Calu3 (cell line): ENCODE data around the gene ANGPT4. TPM values are rescaled to one million over a fixed set of nuclear protein-coding genes. Genes with fewer than 3 reads are reported as not detected.
A peak's percentile ranks its signal among the peaks of the same experiment; 100 is the strongest.

ENCODE experiments used
- BruUV-seq: library from RNA; stranded (reverse); fragments of 400-500 nt; replicated peaks from 2 replicates; lab custom pipeline; 2021; lab: Mats Ljungman, UMichigan
- CTCF ChIA-PET: fragments of 300-600 bp; sonication (Branson Sonifier 250); formaldehyde crosslinking; loops from one replicate; lab custom pipeline; 2022; ENCODE audit warnings: antibody characterized with exemption; lab: Charles Lee
- DNase-seq: peaks from one replicate; pipeline ENCODE4 v3.0.0; 2022
- H3K27ac Mint-ChIP-seq: one replicate; pipeline ENCODE4 v1.8.0; 2022; ENCODE audit warnings: mixed read lengths; ENCODE audit not compliant: unreplicated experiment
- H3K27me3 Mint-ChIP-seq: one replicate; pipeline ENCODE4 v1.8.0; 2022; ENCODE audit warnings: mixed read lengths; ENCODE audit not compliant: unreplicated experiment
- H3K36me3 Mint-ChIP-seq: one replicate; pipeline ENCODE4 v1.8.0; 2022; ENCODE audit warnings: mild to moderate bottlenecking, moderate library complexity, mixed read lengths; ENCODE audit not compliant: insufficient read depth, unreplicated experiment
- H3K4me1 Mint-ChIP-seq: one replicate; pipeline ENCODE4 v1.8.0; 2022; ENCODE audit warnings: mild to moderate bottlenecking, low read depth, mixed read lengths; ENCODE audit not compliant: unreplicated experiment
- H3K4me3 Mint-ChIP-seq: one replicate; pipeline ENCODE4 v1.8.0; 2022; ENCODE audit warnings: mild to moderate bottlenecking, low read depth, moderate library complexity, mixed read lengths; ENCODE audit not compliant: unreplicated experiment
- H3K9me3 Mint-ChIP-seq: one replicate; pipeline ENCODE4 v1.8.0; 2022; ENCODE audit warnings: low read depth, mixed read lengths; ENCODE audit not compliant: unreplicated experiment
- intact Hi-C: fragments of 100-400 bp; cut with micrococcal nuclease; formaldehyde crosslinking; loops from one replicate; pipeline ENCODE4 v1.10.0; 2022; ENCODE audit not compliant: unreplicated experiment
- total RNA-seq: library from RNA; stranded (reverse); gene quantifications from 2 replicates; pipeline ENCODE4 v1.2.3, GENCODE V29; 2022
- TF ChIP-seq, protein P1 (sequence below): fragments of 200-600 bp; IDR thresholded peaks from one replicate; pipeline ENCODE4 v1.8.0; 2022; ENCODE audit warnings: antibody characterized with exemption; ENCODE audit not compliant: unreplicated experiment

Gene ANGPT4
- total RNA-seq, 1 experiment from 2014 or later = not detected

DNA sequence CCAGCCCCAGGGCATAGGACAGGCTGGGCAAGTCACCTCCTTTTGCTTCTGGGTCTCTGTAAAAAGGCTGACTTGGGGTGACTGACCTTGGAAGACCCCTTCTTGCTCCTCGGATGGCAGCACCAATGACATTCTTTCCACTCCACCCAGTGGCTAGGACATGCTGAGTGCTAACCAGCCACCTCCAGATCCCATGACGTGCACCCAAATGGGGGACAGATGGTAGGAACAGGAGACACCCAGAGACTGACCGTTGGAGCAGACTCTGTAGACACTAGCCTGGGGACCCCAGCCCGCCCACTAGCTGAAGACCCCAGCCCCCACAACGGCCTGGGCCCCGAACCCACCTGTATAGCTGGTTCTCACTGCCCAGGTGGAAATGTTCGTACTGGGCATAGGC lies 38.3 kb downstream of the ANGPT4 start:
- TF ChIP-seq, protein P1, sequence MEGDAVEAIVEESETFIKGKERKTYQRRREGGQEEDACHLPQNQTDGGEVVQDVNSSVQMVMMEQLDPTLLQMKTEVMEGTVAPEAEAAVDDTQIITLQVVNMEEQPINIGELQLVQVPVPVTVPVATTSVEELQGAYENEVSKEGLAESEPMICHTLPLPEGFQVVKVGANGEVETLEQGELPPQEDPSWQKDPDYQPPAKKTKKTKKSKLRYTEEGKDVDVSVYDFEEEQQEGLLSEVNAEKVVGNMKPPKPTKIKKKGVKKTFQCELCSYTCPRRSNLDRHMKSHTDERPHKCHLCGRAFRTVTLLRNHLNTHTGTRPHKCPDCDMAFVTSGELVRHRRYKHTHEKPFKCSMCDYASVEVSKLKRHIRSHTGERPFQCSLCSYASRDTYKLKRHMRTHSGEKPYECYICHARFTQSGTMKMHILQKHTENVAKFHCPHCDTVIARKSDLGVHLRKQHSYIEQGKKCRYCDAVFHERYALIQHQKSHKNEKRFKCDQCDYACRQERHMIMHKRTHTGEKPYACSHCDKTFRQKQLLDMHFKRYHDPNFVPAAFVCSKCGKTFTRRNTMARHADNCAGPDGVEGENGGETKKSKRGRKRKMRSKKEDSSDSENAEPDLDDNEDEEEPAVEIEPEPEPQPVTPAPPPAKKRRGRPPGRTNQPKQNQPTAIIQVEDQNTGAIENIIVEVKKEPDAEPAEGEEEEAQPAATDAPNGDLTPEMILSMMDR = no peak
- no TSS peak for BruUV-seq
- H3K4me3 Mint-ChIP-seq = no peak overlapping the region
- CTCF ChIA-PET = interaction anchor here (0.6 kb wide), 1 partner anchor 366 kb away, joined by 3 read pairs; no protein-coding TSS in a partner anchor
- no peaks in the 10 kb centered on the region for H3K27me3 Mint-ChIP-seq
- H3K4me1 Mint-ChIP-seq = peaks cover 36% of the 10 kb centered on the region
- intact Hi-C loops = no loop called here
- no peak for DNase-seq
- H3K9me3 Mint-ChIP-seq = no peaks in the 10 kb centered on the region
- H3K36me3 Mint-ChIP-seq = peaks cover 8% of the 10 kb centered on the region
- H3K27ac Mint-ChIP-seq = no peak overlapping the region

DNA sequence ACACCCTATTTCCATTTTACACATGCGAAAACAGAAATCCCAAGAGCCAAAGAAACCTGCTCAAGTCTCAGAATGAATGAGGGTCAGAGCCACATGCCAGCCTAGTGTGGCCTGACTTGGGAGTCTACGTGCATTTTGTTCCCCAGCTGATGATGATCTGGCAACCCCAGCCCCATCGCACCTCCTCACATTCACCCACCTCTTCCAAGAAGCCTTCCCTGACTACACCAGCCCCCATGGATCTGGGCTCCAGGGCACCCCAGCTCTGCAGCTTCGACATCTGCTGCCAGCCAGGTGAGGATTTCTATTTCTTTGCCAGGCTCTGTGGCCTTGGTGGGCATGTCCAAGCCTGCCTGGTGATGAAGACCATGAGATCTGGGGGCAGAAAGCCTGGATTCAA lies 41.0 kb downstream of the ANGPT4 start:
- TF ChIP-seq, protein P1 = no peak
- no TSS peak for BruUV-seq
- no peaks in the 10 kb centered on the region for H3K36me3 Mint-ChIP-seq
- no peaks in the 10 kb centered on the region for H3K27me3 Mint-ChIP-seq
- no peak overlapping the region for H3K27ac Mint-ChIP-seq
- no peak overlapping the region for H3K4me3 Mint-ChIP-seq
- CTCF ChIA-PET = no interaction called here
- peaks cover 18% of the 10 kb centered on the region for H3K4me1 Mint-ChIP-seq
- no peaks in the 10 kb centered on the region for H3K9me3 Mint-ChIP-seq
- no peak for DNase-seq
- intact Hi-C loops = no loop called here

DNA sequence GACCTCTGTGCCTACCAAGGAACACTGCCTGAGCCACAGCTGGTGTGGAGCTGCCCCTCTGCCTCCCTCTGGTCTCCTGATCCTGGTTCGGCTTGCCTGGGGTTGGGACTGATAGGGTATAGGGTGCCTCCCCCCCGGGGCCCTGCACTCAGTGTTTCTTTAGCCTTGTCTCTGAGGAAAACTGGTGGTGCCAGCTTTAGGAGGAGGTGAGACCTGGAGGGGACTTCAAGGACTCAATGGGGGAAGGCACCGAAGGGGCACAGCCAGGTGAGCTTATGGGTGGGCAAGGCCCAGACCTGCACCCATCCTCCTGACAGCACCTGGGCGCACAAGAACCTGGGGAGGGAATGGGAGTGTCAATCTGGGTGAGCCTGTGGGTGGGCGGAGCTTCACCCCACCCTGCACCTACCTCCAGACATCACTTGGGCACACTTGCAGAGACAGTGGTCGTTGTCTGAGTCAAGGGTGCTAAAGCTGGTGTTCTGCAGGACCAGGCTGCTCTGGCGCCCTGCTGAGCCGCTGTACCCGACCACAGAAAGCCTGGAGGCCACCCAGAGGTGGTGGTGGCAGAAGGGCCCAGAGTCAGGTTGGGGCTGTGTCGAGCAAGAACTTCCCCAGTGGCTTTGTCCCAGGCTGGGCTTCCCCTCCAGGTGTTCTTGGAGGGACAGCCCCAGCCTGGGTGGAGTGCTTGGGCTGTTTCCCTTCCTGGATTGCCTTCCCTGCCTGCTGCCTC lies 42.1 kb downstream of the ANGPT4 start:
- H3K4me1 Mint-ChIP-seq = peaks cover 12% of the 10 kb centered on the region
- DNase-seq = peak; percentile 29
- no peaks in the 10 kb centered on the region for H3K27me3 Mint-ChIP-seq
- intact Hi-C loops = no loop called here
- no peaks in the 10 kb centered on the region for H3K36me3 Mint-ChIP-seq
- BruUV-seq = no TSS peak
- TF ChIP-seq, protein P1 = no peak
- H3K4me3 Mint-ChIP-seq = no peak overlapping the region
- CTCF ChIA-PET = no interaction called here
- H3K27ac Mint-ChIP-seq = no peak overlapping the region
- no peaks in the 10 kb centered on the region for H3K9me3 Mint-ChIP-seq

DNA sequence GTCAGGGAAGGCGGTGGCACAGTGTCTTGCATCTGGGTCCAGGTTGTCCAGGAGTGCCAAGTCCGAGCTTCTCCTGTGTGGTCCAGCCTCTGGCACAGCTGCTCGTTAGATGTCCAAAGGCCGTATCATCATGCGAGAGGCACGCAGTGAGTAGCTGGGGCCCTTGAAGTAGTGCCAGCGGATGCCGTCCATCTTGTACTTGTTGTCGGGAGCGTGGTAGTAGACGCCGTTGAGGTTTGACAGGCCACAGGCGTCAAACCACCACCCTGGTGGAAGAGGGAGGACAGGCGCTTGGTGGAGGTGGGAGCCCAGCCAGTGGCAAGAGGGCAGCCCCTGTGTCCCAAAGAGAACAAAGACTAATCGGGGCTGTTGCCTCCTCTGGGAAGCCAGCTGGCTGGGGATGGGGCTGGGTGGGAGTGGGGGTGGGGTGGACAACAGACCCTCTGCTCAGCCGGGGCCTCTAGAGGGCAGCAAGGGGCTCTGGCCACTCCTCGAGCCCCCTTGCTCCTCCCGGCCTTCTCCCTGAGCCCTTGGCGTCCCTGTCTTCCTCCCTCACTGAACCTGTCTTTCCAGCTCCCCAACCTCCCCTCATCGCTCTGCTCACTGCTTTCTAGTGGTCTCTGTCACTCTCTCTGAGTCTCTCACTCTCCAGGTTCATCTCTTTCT lies 43.1 kb downstream of the ANGPT4 start:
- intact Hi-C loops = no loop called here
- Mint-ChIP-seq H3K4me3 (no peak overlapping the region), H3K4me1 (peaks cover 12% of the 10 kb centered on the region), H3K9me3 (no peaks in the 10 kb centered on the region), H3K36me3 (no peaks in the 10 kb centered on the region), H3K27ac (no peak overlapping the region), H3K27me3 (no peaks in the 10 kb centered on the region)
- CTCF ChIA-PET = no interaction called here
- no TSS peak for BruUV-seq
- peak; percentile 20 for DNase-seq
- TF ChIP-seq, protein P1 = no peak
